GM12892 (cell line): ENCODE results near the gene DCLK3.

ENCODE experiments used
- DNase-seq: peaks from one replicate; pipeline ENCODE4 v3.0.0; 2011; ENCODE audit not compliant: insufficient read length
- FAIRE-seq: peaks from 2 replicates; lab custom pipeline; 2011; peaks lifted over from hg19 to GRCh38; lab: Jason Lieb, UNC
- POLR2A ChIP-seq: IDR thresholded peaks from 2 replicates; pipeline ENCODE4 v1.6.1; 2011; ENCODE audit warnings: low read depth, low read length, control low read depth
- POLR2AphosphoS5 ChIP-seq: IDR thresholded peaks from 2 replicates; pipeline ENCODE4 v1.6.1; 2011; ENCODE audit warnings: low read depth, low read length, control low read depth
- TAF1 ChIP-seq: IDR thresholded peaks from 2 replicates; pipeline ENCODE4 v1.6.1; 2011; ENCODE audit warnings: low read depth, mild to moderate bottlenecking, control low read depth, low read length, borderline replicate concordance

DCLK3 gene

GRCh38 chr3:36756269-36756668 is 8.1 kb downstream of the DCLK3 start:
- FAIRE-seq (no peak), DNase-seq (no peak)
- no peak for TF ChIP-seq TAF1
- no peak for TF ChIP-seq POLR2AphosphoS5
- no peak for TF ChIP-seq POLR2A

GRCh38 chr3:36751326-36751725 is 13.0 kb downstream of the DCLK3 start:
- TF ChIP-seq POLR2A (no peak), TAF1 (no peak), POLR2AphosphoS5 (no peak)
- no peak for FAIRE-seq

GRCh38 chr3:36750737-36751136 is 13.6 kb downstream of the DCLK3 start:
- TF ChIP-seq POLR2AphosphoS5 (no peak), POLR2A (no peak), TAF1 (no peak)
- DNase-seq (no peak), FAIRE-seq (no peak)

More at GRCh38 chr3:36751326-36751725, 13.0 kb downstream of the DCLK3 start:
- DNase-seq, result no peak

GRCh38 chr3:36744763-36745162 is 19.6 kb downstream of the DCLK3 start:
- DNase-seq, result no peak
- TF ChIP-seq POLR2AphosphoS5 (no peak), TAF1 (no peak), POLR2A (no peak)
- FAIRE-seq, result no peak

- FAIRE-seq (no peak), DNase-seq (no peak)
These were observed 20.5 kb downstream of the DCLK3 start for GRCh38 chr3:36743826-36744225.

GRCh38 chr3:36741285-36741684 is 23.1 kb downstream of the DCLK3 start:
- no peak for TF ChIP-seq POLR2A
- TF ChIP-seq POLR2AphosphoS5, result no peak
- no peak for TF ChIP-seq TAF1
- FAIRE-seq (no peak), DNase-seq (no peak)

More at GRCh38 chr3:36743826-36744225, 20.5 kb downstream of the DCLK3 start:
- no peak for TF ChIP-seq POLR2AphosphoS5

GRCh38 chr3:36740787-36741186 is 23.6 kb downstream of the DCLK3 start:
- FAIRE-seq (no peak), DNase-seq (no peak)
- TF ChIP-seq TAF1 (no peak), POLR2A (no peak), POLR2AphosphoS5 (no peak)

GRCh38 chr3:36738702-36739101 is 25.7 kb downstream of the DCLK3 start:
- no peak for DNase-seq
- no peak for TF ChIP-seq TAF1
- TF ChIP-seq POLR2A, result no peak
- no peak for TF ChIP-seq POLR2AphosphoS5
- FAIRE-seq, result no peak

- TF ChIP-seq TAF1 (no peak), POLR2AphosphoS5 (no peak), POLR2A (no peak)
- FAIRE-seq, result no peak
- no peak for DNase-seq
These were observed 28.1 kb downstream of the DCLK3 start for GRCh38 chr3:36736301-36736700.

GRCh38 chr3:36734742-36735141 is 29.6 kb downstream of the DCLK3 start:
- no peak for DNase-seq
- no peak for FAIRE-seq
- TF ChIP-seq TAF1 (no peak), POLR2A (no peak), POLR2AphosphoS5 (no peak)

- no peak for FAIRE-seq
- DNase-seq, result no peak
- TF ChIP-seq POLR2A (no peak), POLR2AphosphoS5 (no peak), TAF1 (no peak)
These were observed 30.6 kb downstream of the DCLK3 start for GRCh38 chr3:36733723-36734122.

GRCh38 chr3:36733162-36733696 is 31.1 kb downstream of the DCLK3 start:
- no peak for TF ChIP-seq POLR2A
- TF ChIP-seq POLR2AphosphoS5, result no peak
- no peak for TF ChIP-seq TAF1
- DNase-seq, result no peak

GRCh38 chr3:36730966-36731365 is 33.4 kb downstream of the DCLK3 start:
- no peak for FAIRE-seq

More at GRCh38 chr3:36733162-36733696, 31.1 kb downstream of the DCLK3 start:
- no peak for FAIRE-seq

More at GRCh38 chr3:36730966-36731365, 33.4 kb downstream of the DCLK3 start:
- no peak for DNase-seq
- TF ChIP-seq TAF1 (no peak), POLR2A (no peak), POLR2AphosphoS5 (no peak)
